Fibroblast of mammary gland (primary cell): ENCODE measurements around the gene P3H1.

Experiments used
- DNase-seq: peaks from one replicate; pipeline ENCODE4 v3.0.0-alpha.2; 2010; ENCODE audit warnings: low read depth
- H3K4me3 ChIP-seq: 2 replicates; pipeline ENCODE4 v1.5.1; 2011; ENCODE audit warnings: low read depth, mild to moderate bottlenecking, low read length, moderate library complexity; ENCODE audit not compliant: control insufficient read depth
- TF ChIP-seq, protein P1 (sequence below): conservative IDR thresholded peaks from 2 replicates; pipeline ENCODE4 v1.5.1; 2011; ENCODE audit warnings: low read depth, low read length, inconsistent platforms; ENCODE audit not compliant: control insufficient read depth, insufficient read depth

Gene P3H1

DNA sequence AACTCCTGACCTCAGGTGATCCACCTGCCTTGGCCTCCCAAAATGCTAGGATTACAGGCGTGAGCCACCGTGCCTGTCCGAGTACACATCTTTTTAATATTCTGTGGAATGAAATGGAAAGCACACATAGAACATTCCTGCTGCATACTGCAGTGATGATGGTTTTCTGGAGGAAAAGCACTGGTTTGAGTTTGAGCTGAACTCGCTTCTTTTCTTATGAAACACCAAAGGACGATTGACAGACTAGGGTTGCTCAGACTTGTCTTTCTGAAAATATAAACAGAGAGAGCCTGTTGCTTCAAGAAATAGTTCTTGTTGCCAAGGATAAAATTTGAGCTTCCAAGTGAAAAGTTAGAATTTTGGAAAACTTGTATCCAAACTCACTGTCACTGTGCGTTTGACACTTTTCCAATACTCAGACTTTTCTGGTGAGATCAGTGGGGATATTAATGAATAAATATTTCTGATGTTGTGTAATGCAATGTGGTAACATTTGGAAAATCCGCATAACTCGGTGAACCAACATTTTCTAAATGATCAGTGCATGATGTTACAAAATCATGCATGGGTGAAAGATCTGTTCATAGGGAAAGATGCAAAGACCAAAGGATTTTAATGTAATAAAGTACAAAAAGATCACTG is 35.1 kb upstream of the P3H1 start:
- DNase-seq, result peak; percentile 54
- TF ChIP-seq, protein P1, sequence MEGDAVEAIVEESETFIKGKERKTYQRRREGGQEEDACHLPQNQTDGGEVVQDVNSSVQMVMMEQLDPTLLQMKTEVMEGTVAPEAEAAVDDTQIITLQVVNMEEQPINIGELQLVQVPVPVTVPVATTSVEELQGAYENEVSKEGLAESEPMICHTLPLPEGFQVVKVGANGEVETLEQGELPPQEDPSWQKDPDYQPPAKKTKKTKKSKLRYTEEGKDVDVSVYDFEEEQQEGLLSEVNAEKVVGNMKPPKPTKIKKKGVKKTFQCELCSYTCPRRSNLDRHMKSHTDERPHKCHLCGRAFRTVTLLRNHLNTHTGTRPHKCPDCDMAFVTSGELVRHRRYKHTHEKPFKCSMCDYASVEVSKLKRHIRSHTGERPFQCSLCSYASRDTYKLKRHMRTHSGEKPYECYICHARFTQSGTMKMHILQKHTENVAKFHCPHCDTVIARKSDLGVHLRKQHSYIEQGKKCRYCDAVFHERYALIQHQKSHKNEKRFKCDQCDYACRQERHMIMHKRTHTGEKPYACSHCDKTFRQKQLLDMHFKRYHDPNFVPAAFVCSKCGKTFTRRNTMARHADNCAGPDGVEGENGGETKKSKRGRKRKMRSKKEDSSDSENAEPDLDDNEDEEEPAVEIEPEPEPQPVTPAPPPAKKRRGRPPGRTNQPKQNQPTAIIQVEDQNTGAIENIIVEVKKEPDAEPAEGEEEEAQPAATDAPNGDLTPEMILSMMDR, result no peak
- no peak overlapping the region for H3K4me3 ChIP-seq

DNA sequence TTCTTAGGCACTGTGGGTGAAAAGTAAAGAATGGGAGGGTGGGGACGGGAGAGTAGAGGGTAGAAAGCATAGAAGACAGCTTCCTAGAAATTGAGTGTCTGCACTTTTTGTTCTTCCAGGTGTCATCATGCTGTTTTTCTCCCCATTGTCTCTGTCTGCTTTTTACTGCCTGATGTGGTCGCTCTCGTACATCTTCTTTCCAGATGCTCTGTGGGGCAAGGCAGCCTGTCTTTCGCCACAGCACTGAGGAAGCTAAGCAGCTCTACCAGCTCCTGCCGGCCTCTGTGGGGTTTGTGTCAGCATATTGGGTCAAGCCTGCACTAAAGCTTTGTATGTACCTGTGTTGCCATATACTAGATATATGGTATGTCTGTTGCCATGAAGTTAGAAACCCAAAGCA is 31.2 kb upstream of the P3H1 start:
- no peak for DNase-seq
- no peak overlapping the region for H3K4me3 ChIP-seq
- TF ChIP-seq, protein P1, result no peak

DNA sequence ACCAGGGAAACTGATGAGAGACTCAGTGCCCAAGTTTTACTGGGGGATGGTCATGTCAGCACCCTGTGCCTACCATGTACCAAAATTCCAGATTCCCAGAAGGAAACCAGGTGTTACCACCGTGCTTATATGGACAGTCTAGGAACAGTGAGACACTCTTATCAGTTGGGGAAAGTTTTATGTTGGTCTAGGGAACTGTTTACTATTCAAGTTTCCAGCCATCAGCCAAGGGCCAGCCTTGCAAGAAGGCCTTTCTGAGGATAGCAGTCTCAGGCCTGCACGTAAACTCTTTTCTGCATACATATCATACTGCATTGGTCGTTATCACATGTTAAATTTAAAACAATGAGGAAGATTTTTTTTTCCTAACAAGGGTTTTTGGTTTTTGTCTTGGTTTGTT is 30.6 kb upstream of the P3H1 start:
- TF ChIP-seq, protein P1, result no peak
- DNase-seq, result no peak

DNA sequence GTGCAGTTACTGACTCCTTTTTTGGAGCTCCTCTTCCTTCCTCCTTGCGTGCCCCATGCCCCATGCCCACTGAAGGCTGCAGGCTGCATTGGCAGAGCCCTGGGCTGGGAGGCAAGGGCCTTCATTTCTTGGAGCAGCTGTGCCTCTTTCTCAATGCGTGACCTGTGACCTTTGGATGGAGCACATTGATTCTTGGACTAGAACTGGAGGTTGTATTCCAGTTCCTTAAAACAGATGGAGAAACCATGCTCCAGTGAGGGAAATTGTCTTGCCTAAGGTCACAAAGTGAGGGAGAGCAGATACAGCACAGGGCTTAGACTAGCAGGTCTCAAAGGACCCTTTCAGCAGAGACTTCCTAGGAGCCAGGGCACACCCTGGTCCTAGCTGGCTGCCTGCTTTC is 27.0 kb upstream of the P3H1 start:
- TF ChIP-seq, protein P1, result no peak
- H3K4me3 ChIP-seq, result no peak overlapping the region
- DNase-seq, result peak; percentile 40

More for the DNA sequence above, 30.6 kb upstream of the P3H1 start:
- H3K4me3 ChIP-seq, result no peak overlapping the region

DNA sequence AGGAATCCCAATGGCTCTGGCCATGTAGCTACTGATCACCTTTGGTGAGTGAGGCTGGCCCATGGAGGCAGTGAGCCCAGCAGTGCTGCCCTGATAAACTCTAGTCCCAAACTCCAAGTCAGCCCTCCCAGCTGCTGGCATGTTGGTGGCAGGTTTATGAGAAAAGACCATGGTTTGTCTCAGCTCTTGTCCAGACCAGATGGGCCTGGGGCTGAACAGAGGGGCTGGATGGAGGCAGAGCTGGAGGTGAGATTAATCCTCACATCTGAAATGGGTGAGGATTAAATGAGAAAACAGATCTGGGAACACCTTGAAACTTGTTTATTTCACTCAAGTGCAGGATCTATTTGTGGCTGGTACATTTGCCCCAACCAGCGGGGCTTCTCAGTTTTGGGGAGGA is 21.2 kb upstream of the P3H1 start:
- DNase-seq, result no peak
- TF ChIP-seq, protein P1, result no peak
- H3K4me3 ChIP-seq, result no peak overlapping the region

DNA sequence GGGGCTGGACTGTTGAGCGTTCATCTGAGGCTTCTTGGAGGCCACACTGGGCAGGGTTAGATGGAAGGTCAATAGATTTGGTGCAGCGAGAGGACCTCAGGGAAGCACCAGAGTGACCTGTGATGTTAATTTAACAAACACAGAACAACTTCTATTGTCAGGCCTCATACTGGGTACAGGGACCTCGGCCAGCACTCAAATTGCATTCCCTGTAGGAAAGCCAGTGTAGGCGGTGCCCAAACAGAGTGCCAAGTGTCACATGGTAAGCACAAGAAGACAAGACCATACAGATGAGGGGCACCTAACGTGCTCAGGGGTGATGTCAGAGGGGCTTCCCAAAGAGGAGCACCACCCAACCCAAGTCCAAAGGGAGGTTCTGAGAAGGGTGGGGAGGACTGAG is 19.3 kb upstream of the P3H1 start:
- no peak overlapping the region for H3K4me3 ChIP-seq
- TF ChIP-seq, protein P1, result no peak
- DNase-seq, result no peak
